Measurements from ENCODE around the gene ADCY7. TPM values are rescaled to one million over a fixed set of nuclear protein-coding genes. Genes with fewer than 3 reads are reported as not detected.

ADCY7 gene
- 6.9 and 8.8 TPM in 2 replicates for total RNA-seq
- long read RNA-seq, partial matches to known transcripts = 3 of 9 reads
- long read RNA-seq, other reads (novel, unspliced or antisense) = 6 of 9 reads

DNA sequence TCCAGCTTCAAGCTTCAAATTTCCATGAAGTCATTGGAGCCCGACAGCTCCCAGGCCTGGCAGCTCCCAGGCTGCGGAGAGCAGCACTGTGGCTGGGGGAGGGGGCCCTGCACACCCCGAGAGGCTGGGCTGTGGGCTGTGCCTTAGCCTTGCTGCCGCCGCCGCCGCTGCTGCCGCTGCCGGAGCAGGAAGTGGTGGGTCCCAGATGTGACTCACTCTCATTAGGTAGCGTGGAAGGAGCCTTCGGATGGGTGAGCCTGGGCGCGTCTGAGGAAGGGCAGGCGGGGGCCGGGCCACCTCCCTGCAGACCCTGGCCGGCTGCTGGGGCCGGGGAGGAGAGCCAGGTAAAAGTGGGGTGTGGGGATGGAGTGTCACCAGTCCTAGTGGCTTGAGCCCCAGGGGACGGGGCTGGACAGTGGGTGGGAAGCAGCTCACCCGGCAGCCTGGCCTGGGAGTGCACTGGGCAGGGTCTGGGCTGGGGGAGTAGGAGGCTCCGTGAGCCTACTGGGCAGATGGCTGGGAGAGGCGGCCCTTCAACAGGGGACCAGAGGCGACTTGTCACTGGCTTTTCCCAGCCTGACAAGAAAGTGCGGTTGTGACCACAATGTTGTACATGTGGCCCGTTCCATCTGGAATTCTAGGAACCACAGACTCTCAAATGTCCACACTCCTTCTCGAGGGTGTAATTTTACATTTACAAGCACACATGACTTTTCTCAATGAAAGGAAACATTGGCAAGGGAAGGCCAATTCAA, at the start of gene ADCY7:
TSS of gene ADCY7 (plus strand) at position 215 of the 755 bp plus-strand sequence. CDS start 21,629 bp downstream, outside the sequence.
- no peak for DNase-seq (ENCODE audit: low read depth, low spot score)
- Mint-ChIP-seq H3K4me3 (no peak within 1 kb of the TSS), H3K36me3 (ENCODE audit: low read depth) (no peaks in the 10 kb centered on the region), H3K27ac (ENCODE audit: unreplicated experiment) (peak within 1 kb of the TSS; percentile 12), H3K4me1 (peaks cover 26% of the 10 kb centered on the region), H3K9me3 (no peaks in the 10 kb centered on the region), H3K27me3 (ENCODE audit: low read depth) (peaks cover 17% of the 10 kb centered on the region)
- TF ChIP-seq CTCF (conservative IDR thresholded peaks at IDR 0.05) = no peak

DNA sequence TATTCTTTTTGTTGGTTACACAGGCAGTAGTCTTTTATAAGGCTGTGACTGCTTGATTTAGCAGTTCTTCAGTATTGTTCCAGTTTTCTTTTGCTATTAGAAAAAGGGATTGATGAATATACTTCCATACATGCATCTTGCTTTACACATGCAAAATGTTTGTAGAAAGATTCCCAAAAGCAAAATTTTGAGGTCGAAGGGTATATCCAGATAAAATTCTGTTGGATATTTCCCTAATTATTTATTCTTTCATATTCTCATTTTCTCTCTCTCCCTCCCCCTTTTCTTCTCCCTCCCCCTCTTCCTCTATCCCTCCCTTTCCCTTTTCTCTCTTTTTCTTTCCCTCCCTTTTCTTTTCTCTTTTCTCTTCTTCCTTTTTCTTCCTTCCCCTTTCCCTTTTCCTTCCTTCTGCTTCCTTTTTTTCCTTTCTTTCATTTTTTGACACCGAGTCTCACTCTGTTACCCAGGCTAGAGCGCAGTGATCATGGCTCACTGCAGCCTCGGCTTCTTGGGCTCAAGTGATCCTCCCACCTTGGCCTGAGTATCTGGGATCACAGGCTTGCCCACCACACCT, 46.9 kb upstream of the ADCY7 start:
- Mint-ChIP-seq H3K4me1 (no peaks in the 10 kb centered on the region), H3K27ac (ENCODE audit: unreplicated experiment) (no peak overlapping the region), H3K27me3 (ENCODE audit: low read depth) (no peaks in the 10 kb centered on the region), H3K9me3 (no peaks in the 10 kb centered on the region), H3K36me3 (ENCODE audit: low read depth) (no peaks in the 10 kb centered on the region), H3K4me3 (no peak overlapping the region)
- TF ChIP-seq CTCF (conservative IDR thresholded peaks at IDR 0.05) = no peak
- no peak for DNase-seq (ENCODE audit: low read depth, low spot score)

- Mint-ChIP-seq H3K36me3 (ENCODE audit: low read depth) (peaks cover 8% of the 10 kb centered on the region), H3K4me3 (no peak overlapping the region), H3K9me3 (no peaks in the 10 kb centered on the region), H3K27ac (ENCODE audit: unreplicated experiment) (no peak overlapping the region), H3K27me3 (ENCODE audit: low read depth) (no peaks in the 10 kb centered on the region), H3K4me1 (no peaks in the 10 kb centered on the region)
- no peak for TF ChIP-seq CTCF (conservative IDR thresholded peaks at IDR 0.05)
- DNase-seq (ENCODE audit: low read depth, low spot score) = no peak
Measured at GRCh38 chr16:50224286-50224685, 42.1 kb upstream of the ADCY7 start.

DNA sequence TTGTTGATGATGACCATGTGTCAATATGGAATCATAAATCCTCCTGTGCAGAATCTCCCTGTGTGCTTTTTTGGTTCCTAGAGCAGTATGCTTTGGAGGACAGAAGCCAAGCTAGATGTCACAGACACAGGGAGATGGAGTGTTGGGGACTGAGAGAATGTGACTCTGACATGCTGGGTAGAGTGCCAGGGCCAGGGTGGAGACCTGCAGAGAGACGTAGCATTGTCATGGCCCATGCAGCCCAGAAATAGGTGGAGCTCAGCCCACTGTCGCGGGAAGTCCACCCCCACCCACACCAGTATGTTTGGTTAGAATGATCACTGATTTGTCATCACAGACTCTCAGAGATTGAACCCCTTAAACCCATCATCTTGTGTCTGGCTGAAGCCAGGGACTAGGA, 39.2 kb upstream of the ADCY7 start:
- H3K4me3 Mint-ChIP-seq = no peak overlapping the region
- TF ChIP-seq CTCF (conservative IDR thresholded peaks at IDR 0.05) = no peak
- no peaks in the 10 kb centered on the region for H3K4me1 Mint-ChIP-seq
- peaks cover 8% of the 10 kb centered on the region for H3K36me3 Mint-ChIP-seq (ENCODE audit: low read depth)
- H3K9me3 Mint-ChIP-seq = no peaks in the 10 kb centered on the region
- no peak for DNase-seq (ENCODE audit: low read depth, low spot score)
- H3K27me3 Mint-ChIP-seq (ENCODE audit: low read depth) = no peaks in the 10 kb centered on the region
- H3K27ac Mint-ChIP-seq (ENCODE audit: unreplicated experiment) = no peak overlapping the region

GRCh38 chr16:50227665-50228064, 38.7 kb upstream of the ADCY7 start:
- Mint-ChIP-seq H3K9me3 (no peaks in the 10 kb centered on the region), H3K27ac (ENCODE audit: unreplicated experiment) (no peak overlapping the region), H3K27me3 (ENCODE audit: low read depth) (no peaks in the 10 kb centered on the region), H3K36me3 (ENCODE audit: low read depth) (peaks cover 8% of the 10 kb centered on the region), H3K4me3 (no peak overlapping the region), H3K4me1 (no peaks in the 10 kb centered on the region)
- no peak for DNase-seq (ENCODE audit: low read depth, low spot score)
- no peak for TF ChIP-seq CTCF (conservative IDR thresholded peaks at IDR 0.05)

Measured in neural crest cell (in vitro differentiated cells).